NB4 (cell line): ENCODE measurements around the gene MDN1.

Source experiments
- POLR2A ChIP-seq: IDR thresholded peaks from 2 replicates; pipeline ENCODE4 v1.6.1; 2011; ENCODE audit warnings: mild to moderate bottlenecking; ENCODE audit not compliant: insufficient read length; ENCODE audit errors: extremely low read depth
- TF ChIP-seq, protein P1 (sequence below): IDR thresholded peaks from one replicate; pipeline ENCODE4 v1.5.1; 2012; ENCODE audit warnings: low read depth, low read length
- TF ChIP-seq, protein P2 (sequence below): IDR thresholded peaks from 2 replicates; pipeline ENCODE4 v1.6.1; 2011; ENCODE audit warnings: low read depth, low read length

DNA sequence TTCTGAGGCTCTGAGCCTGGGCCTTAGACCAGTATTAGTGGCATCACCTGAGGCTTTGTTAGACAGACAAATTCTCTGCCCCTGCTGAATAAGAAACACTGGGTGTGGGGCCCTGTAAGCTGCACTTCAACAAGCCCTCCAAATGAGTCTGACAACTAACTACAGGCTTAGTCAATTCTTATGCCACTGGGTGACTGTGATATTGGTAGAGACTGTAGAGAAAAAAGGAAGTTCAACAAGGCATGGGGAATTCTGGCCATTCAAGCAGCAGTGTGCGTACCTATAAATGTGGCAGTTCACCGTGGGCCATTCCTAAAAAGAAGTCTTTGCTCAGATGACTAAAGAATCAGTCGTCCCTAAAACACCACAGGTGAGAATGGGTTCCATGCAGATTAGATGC is 82.7 kb downstream of the MDN1 start:
- TF ChIP-seq, protein P1, sequence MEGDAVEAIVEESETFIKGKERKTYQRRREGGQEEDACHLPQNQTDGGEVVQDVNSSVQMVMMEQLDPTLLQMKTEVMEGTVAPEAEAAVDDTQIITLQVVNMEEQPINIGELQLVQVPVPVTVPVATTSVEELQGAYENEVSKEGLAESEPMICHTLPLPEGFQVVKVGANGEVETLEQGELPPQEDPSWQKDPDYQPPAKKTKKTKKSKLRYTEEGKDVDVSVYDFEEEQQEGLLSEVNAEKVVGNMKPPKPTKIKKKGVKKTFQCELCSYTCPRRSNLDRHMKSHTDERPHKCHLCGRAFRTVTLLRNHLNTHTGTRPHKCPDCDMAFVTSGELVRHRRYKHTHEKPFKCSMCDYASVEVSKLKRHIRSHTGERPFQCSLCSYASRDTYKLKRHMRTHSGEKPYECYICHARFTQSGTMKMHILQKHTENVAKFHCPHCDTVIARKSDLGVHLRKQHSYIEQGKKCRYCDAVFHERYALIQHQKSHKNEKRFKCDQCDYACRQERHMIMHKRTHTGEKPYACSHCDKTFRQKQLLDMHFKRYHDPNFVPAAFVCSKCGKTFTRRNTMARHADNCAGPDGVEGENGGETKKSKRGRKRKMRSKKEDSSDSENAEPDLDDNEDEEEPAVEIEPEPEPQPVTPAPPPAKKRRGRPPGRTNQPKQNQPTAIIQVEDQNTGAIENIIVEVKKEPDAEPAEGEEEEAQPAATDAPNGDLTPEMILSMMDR, result no peak
- TF ChIP-seq POLR2A, result no peak
- TF ChIP-seq, protein P2, sequence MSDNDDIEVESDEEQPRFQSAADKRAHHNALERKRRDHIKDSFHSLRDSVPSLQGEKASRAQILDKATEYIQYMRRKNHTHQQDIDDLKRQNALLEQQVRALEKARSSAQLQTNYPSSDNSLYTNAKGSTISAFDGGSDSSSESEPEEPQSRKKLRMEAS, result no peak
